GM18520 (cell line): ENCODE results near the gene IL19.

Experiments used
- ATAC-seq: cut with Tn5 transposase; IDR thresholded peaks from one replicate; pipeline ENCODE4 v1.9.1; 2021; ENCODE audit not compliant: unreplicated experiment

The IL19 gene

GRCh38 chr1:206885341-206886060, 114.9 kb downstream of the IL19 start:
- no peak for ATAC-seq

- no peak for ATAC-seq
Measured at GRCh38 chr1:206886831-206887230, 116.3 kb downstream of the IL19 start.

DNA sequence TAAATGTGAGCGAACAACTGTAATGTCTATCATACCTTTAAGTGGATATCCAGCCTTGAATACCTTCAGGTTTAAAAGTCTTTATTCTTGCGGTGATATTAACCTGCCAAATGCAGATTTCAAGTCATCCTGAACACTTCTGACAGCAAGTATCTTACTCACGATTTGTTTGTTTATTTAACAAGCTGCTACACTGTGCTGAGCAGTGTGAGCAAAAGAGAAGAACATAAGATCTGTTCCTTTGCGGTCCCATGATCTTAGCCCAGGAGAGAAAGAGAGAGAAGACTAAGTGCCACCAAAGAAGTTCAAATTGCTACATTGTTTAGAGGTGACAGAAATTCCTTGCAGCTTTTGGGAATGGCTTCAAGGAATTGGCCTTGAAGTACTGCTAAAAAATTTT, 117.1 kb downstream of the IL19 start:
- no peak for ATAC-seq

GRCh38 chr1:206890125-206891060, 119.8 kb downstream of the IL19 start:
- ATAC-seq, result no peak

DNA sequence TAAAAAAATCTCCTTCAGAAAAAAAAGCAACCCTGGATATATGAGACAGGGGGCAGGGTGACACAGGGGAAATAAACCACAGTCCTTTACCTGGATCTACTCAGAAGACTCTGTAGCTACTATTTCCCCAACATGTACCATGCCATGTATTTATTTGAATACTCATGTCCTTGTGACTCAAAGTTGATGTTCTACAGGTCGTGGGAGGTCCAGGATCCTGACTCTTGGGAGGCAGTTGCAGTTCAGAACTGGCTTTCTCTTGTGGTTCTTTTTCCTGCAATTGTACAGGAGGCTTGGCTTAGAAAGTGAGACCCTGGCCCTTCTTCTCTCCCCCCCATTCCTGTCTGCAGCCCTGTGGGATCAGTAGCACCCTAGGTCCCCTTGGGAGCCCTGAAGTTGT, 120.8 kb downstream of the IL19 start:
- ATAC-seq, result no peak
